ENCODE data around the gene PLXNA2.

GRCh38 chr1:208256091-208256490 lies 11.9 kb upstream of the PLXNA2 start:
- TF ChIP-seq CTCF (IDR thresholded peaks at IDR 0.05) (no peak), POLR2A (IDR thresholded peaks at IDR 0.05; ENCODE audit: low read depth) (no peak)
